ENCODE measurements around the gene GRIN2A. TPM values are rescaled to one million over a fixed set of nuclear protein-coding genes. Genes with fewer than 3 reads are reported as not detected.
A peak's percentile ranks its signal among the peaks of the same experiment; 100 is the strongest.

GRIN2A gene
- total and polyA plus RNA-seq, 5 donors from 2014 or later = not detected

DNA sequence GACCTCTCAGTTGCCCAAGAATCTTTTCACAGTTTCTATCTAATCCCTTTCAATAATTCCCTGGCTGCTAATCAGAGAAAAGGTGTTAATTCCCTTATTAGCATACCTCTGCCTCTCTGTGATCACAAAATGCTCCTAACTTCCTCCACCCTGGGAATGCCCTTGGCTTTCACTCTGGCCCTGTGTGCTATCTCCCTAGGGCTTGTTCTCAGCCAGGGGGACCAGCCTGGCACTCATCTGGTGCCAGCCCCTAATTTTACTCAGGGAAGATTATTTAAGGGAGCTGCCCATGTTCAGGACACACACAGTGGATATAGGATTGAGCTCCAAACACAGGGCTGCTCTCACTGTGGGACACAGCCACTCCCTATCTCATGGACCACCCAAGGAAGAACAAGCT is 225.2 kb downstream of the GRIN2A start:
- H3K4me3 Mint-ChIP-seq = no peak overlapping the region
- no peaks in the 10 kb centered on the region for H3K4me1 Mint-ChIP-seq
- Histone ChIP-seq H3K4me1 (ENCODE audit: control insufficient read depth, insufficient read depth, low read length, poor library complexity, severe bottlenecking) (no peaks in the 10 kb centered on the region), H3K27ac (ENCODE audit: insufficient read depth, low read length, poor library complexity, severe bottlenecking) (no peak overlapping the region), H3K4me3 (ENCODE audit: low read depth, low read length) (no peak overlapping the region), H3K36me3 (ENCODE audit: control insufficient read depth, insufficient read depth, low read length) (no peaks in the 10 kb centered on the region), H3K27me3 (ENCODE audit: control insufficient read depth, insufficient read depth, low read length) (no peaks in the 10 kb centered on the region), H3K9me3 (ENCODE audit: control insufficient read depth in 2 of 2, low read length in 2 of 2) (no peaks in the 10 kb centered on the region)
- ATAC-seq (ENCODE audit: low read depth in 2 of 2) (no peak), DNase-seq (no peak)
- H3K9me3 Mint-ChIP-seq = peaks cover 0 to 6% (median 1%) of the 10 kb centered on the region in 7 donors
- no peaks in the 10 kb centered on the region for H3K27me3 Mint-ChIP-seq
- H3K36me3 Mint-ChIP-seq = no peaks in the 10 kb centered on the region
- H3K27ac Mint-ChIP-seq = no peak overlapping the region

DNA sequence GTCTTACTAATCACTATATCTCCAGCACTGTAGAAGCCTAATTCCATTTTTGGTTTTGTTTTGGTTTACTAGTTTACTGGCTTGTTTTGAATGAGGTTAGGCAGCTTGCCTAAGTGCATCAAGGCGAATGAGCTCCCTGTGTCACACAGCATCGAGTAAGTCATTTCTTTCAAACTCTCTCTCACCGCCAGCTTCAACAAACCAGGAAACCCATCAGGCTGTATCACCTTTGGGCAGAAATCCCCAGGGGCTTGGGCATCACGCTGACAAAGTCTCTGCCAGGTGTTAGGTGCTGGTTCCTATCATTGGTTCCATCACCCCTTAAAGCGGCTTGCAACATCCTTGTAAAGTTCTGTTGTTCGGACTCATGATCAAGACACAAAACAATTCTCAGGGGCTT is 226.6 kb downstream of the GRIN2A start:
- Mint-ChIP-seq H3K36me3 (no peaks in the 10 kb centered on the region), H3K27me3 (no peaks in the 10 kb centered on the region), H3K4me1 (no peaks in the 10 kb centered on the region), H3K27ac (no peak overlapping the region), H3K9me3 (peaks cover 0 to 7% (median 1%) of the 10 kb centered on the region in 7 donors), H3K4me3 (no peak overlapping the region)
- DNase-seq (no peak), ATAC-seq (ENCODE audit: low read depth in 2 of 2) (no peak)
- no peaks in the 10 kb centered on the region for H3K27me3 ChIP-seq (ENCODE audit: control insufficient read depth, insufficient read depth, low read length)
- no peaks in the 10 kb centered on the region for H3K9me3 ChIP-seq (ENCODE audit: control insufficient read depth in 2 of 2, low read length in 2 of 2)
- no peak overlapping the region for H3K4me3 ChIP-seq (ENCODE audit: low read depth, low read length)
- H3K27ac ChIP-seq (ENCODE audit: insufficient read depth, low read length, poor library complexity, severe bottlenecking) = no peak overlapping the region
- H3K4me1 ChIP-seq (ENCODE audit: control insufficient read depth, insufficient read depth, low read length, poor library complexity, severe bottlenecking) = no peaks in the 10 kb centered on the region
- H3K36me3 ChIP-seq (ENCODE audit: control insufficient read depth, insufficient read depth, low read length) = no peaks in the 10 kb centered on the region

DNA sequence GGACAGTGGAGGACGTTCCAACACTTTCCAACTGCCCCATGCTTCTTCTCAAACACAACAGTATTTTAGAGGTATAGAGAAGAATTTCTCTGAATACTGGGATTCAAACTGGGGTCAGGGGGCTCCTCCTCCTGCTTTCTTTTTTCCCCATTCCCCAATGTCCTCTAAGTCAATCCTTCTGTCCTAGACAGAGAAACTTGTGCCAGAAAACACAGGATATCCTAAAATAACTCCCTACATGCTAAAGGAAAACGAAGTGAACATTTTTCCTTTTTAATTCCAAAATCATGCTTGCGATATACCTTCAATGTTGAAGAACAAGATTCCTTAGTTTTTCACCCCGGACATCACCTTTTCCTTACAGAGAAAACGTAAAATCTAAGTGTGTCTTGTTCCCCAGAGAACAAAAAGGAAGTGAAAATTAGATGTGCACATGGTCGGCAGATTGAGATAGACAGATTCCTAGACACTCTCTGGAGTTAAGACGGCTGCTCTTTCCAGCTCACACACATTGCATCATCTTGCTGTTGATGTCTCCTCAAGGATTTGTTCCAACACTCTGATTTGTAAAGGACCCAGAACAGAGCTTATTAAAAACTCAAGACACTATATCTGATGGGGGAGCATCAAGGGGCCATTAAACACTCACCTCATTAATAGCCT is 228.2 kb downstream of the GRIN2A start:
- H3K27me3 ChIP-seq (ENCODE audit: control insufficient read depth, insufficient read depth, low read length) = no peaks in the 10 kb centered on the region
- DNase-seq (no peak), ATAC-seq (ENCODE audit: low read depth in 2 of 2) (no peak)
- H3K27ac ChIP-seq (ENCODE audit: insufficient read depth, low read length, poor library complexity, severe bottlenecking) = no peak overlapping the region
- no peaks in the 10 kb centered on the region for H3K9me3 ChIP-seq (ENCODE audit: control insufficient read depth in 2 of 2, low read length in 2 of 2)
- H3K27ac Mint-ChIP-seq = no peak overlapping the region
- H3K36me3 ChIP-seq (ENCODE audit: control insufficient read depth, insufficient read depth, low read length) = no peaks in the 10 kb centered on the region
- H3K4me3 ChIP-seq (ENCODE audit: low read depth, low read length) = no peak overlapping the region
- H3K4me1 Mint-ChIP-seq = no peaks in the 10 kb centered on the region
- H3K4me1 ChIP-seq (ENCODE audit: control insufficient read depth, insufficient read depth, low read length, poor library complexity, severe bottlenecking) = no peaks in the 10 kb centered on the region
- no peaks in the 10 kb centered on the region for H3K36me3 Mint-ChIP-seq
- no peak overlapping the region for H3K4me3 Mint-ChIP-seq
- peaks cover 0 to 9% (median 3%) of the 10 kb centered on the region in 7 donors for H3K9me3 Mint-ChIP-seq
- no peaks in the 10 kb centered on the region for H3K27me3 Mint-ChIP-seq

DNA sequence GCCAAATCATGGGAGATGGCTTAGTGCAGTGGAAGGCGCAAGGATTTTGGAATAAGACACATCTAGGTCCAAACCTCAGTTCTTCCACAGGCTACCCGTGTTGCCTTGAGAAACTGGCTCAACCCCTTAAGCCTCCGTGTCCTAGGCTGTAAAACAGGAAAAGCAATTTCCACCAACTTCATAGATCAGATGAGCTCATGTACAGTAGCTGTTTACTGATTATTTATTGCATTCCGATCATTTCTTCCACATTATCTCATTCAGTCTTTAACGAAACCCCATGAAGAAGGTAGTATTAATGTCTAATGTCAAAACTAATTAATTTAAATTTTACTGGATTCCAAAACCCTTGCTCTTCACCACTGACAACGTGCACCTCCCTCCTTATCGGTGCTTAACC is 231.6 kb downstream of the GRIN2A start:
- Mint-ChIP-seq H3K4me3 (no peak overlapping the region), H3K36me3 (no peaks in the 10 kb centered on the region), H3K27ac (no peak overlapping the region), H3K27me3 (no peaks in the 10 kb centered on the region), H3K9me3 (peaks cover 0 to 9% (median 2%) of the 10 kb centered on the region in 7 donors), H3K4me1 (no peaks in the 10 kb centered on the region)
- DNase-seq = no peak
- Histone ChIP-seq H3K4me1 (ENCODE audit: control insufficient read depth, insufficient read depth, low read length, poor library complexity, severe bottlenecking) (no peaks in the 10 kb centered on the region), H3K36me3 (ENCODE audit: control insufficient read depth, insufficient read depth, low read length) (no peaks in the 10 kb centered on the region), H3K4me3 (ENCODE audit: low read depth, low read length) (no peak overlapping the region), H3K9me3 (ENCODE audit: control insufficient read depth in 2 of 2, low read length in 2 of 2) (no peaks in the 10 kb centered on the region), H3K27ac (ENCODE audit: insufficient read depth, low read length, poor library complexity, severe bottlenecking) (no peak overlapping the region), H3K27me3 (ENCODE audit: control insufficient read depth, insufficient read depth, low read length) (no peaks in the 10 kb centered on the region)
- no peak for ATAC-seq (ENCODE audit: low read depth in 2 of 2)

DNA sequence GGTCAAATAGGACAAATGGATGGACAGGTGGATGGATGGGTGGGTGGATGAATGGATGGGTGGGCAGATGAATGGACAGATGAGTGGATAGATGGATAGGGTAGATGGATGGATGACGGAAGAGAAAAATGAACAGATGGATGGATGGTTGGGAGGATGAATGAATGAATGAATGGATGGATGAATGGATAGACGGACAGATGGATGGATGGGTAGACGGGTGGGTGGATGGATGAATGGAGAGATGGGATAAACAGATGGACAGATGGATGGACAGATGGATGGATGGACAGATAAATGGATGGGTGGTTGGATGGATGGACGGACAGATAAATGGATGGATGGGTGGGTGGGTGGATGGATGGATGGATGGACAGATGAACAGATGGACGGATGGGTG is 232.8 kb downstream of the GRIN2A start:
- H3K9me3 ChIP-seq (ENCODE audit: control insufficient read depth in 2 of 2, low read length in 2 of 2) = no peaks in the 10 kb centered on the region
- Mint-ChIP-seq H3K27ac (no peak overlapping the region), H3K9me3 (peaks cover 0 to 10% (median 3%) of the 10 kb centered on the region in 7 donors), H3K4me3 (no peak overlapping the region), H3K36me3 (no peaks in the 10 kb centered on the region), H3K27me3 (no peaks in the 10 kb centered on the region), H3K4me1 (no peaks in the 10 kb centered on the region)
- DNase-seq (no peak), ATAC-seq (ENCODE audit: low read depth in 2 of 2) (no peak)
- H3K4me3 ChIP-seq (ENCODE audit: low read depth, low read length) = no peak overlapping the region
- no peaks in the 10 kb centered on the region for H3K36me3 ChIP-seq (ENCODE audit: control insufficient read depth, insufficient read depth, low read length)
- no peak overlapping the region for H3K27ac ChIP-seq (ENCODE audit: insufficient read depth, low read length, poor library complexity, severe bottlenecking)
- no peaks in the 10 kb centered on the region for H3K4me1 ChIP-seq (ENCODE audit: control insufficient read depth, insufficient read depth, low read length, poor library complexity, severe bottlenecking)
- no peaks in the 10 kb centered on the region for H3K27me3 ChIP-seq (ENCODE audit: control insufficient read depth, insufficient read depth, low read length)

DNA sequence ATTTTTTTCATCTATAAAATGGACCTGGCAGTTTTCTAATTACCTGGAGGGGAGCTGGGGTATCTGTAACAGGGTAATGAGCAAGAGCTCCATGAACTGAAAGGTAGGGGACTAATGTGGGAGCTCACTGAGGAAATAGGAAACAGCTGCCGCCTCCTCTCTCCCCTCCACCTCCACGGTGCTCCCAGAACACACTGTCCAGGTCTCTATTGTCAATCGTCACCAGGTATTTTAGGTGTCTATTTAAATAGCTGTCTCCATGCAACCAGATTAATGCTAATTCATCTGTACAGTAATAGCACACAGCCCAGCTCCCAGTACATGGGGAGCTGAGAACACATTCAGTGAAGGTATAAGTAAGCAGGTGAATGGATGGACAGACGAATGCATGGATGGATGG is 233.3 kb downstream of the GRIN2A start:
- peaks cover 0 to 10% (median 5%) of the 10 kb centered on the region in 7 donors for H3K9me3 Mint-ChIP-seq
- no peak overlapping the region for H3K4me3 Mint-ChIP-seq
- H3K27me3 Mint-ChIP-seq = no peaks in the 10 kb centered on the region
- Histone ChIP-seq H3K4me1 (ENCODE audit: control insufficient read depth, insufficient read depth, low read length, poor library complexity, severe bottlenecking) (no peaks in the 10 kb centered on the region), H3K27ac (ENCODE audit: insufficient read depth, low read length, poor library complexity, severe bottlenecking) (no peak overlapping the region), H3K36me3 (ENCODE audit: control insufficient read depth, insufficient read depth, low read length) (no peaks in the 10 kb centered on the region), H3K4me3 (ENCODE audit: low read depth, low read length) (no peak overlapping the region), H3K9me3 (ENCODE audit: control insufficient read depth in 2 of 2, low read length in 2 of 2) (no peaks in the 10 kb centered on the region), H3K27me3 (ENCODE audit: control insufficient read depth, insufficient read depth, low read length) (no peaks in the 10 kb centered on the region)
- H3K4me1 Mint-ChIP-seq = no peaks in the 10 kb centered on the region
- H3K36me3 Mint-ChIP-seq = no peaks in the 10 kb centered on the region
- no peak for ATAC-seq (ENCODE audit: low read depth in 2 of 2)
- DNase-seq = no peak
- no peak overlapping the region for H3K27ac Mint-ChIP-seq

DNA sequence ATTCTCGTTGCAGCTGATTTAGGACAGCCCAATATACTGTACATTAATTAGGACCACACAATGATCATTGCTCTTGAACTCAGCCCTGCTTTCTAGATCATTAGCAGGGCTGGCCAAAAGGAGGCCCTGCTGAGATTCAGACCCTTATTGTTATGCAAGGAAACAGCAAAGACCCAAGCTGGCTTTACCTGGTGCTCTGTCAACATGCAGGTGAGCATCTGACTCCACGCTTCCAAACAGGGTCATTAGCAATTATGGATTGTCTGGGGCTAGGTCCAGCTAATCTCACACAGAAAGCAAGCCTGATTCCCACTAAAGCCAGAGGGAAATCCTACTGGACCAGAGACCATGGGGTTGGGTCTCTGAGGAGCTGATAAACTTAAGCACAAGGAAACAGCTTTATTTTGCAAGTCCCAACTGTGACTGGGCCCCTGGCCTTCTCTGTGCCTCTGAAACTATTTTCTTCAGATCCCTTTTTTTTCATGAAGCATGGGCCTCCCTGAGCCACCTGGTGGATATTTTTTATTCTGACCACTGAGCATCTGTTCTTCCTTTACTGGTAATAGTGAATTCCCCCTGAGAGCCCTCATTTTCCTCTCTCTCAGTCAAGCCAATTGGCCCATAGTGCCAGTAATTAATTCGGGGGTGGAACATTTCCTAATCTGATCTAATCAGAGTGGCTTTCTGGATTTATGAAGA is 236.1 kb downstream of the GRIN2A start:
- Mint-ChIP-seq H3K4me1 (no peaks in the 10 kb centered on the region), H3K9me3 (peaks cover 0 to 5% (median 2%) of the 10 kb centered on the region in 7 donors), H3K27me3 (no peaks in the 10 kb centered on the region), H3K4me3 (peak overlapping the region in 1 of 4 donors; percentile 27), H3K36me3 (no peaks in the 10 kb centered on the region), H3K27ac (no peak overlapping the region)
- H3K4me3 ChIP-seq (ENCODE audit: low read depth, low read length) = no peak overlapping the region
- ATAC-seq (ENCODE audit: low read depth in 2 of 2) (no peak), DNase-seq (no peak)
- H3K36me3 ChIP-seq (ENCODE audit: control insufficient read depth, insufficient read depth, low read length) = no peaks in the 10 kb centered on the region
- H3K9me3 ChIP-seq (ENCODE audit: control insufficient read depth in 2 of 2, low read length in 2 of 2) = no peaks in the 10 kb centered on the region
- no peaks in the 10 kb centered on the region for H3K27me3 ChIP-seq (ENCODE audit: control insufficient read depth, insufficient read depth, low read length)
- no peak overlapping the region for H3K27ac ChIP-seq (ENCODE audit: insufficient read depth, low read length, poor library complexity, severe bottlenecking)
- no peaks in the 10 kb centered on the region for H3K4me1 ChIP-seq (ENCODE audit: control insufficient read depth, insufficient read depth, low read length, poor library complexity, severe bottlenecking)

DNA sequence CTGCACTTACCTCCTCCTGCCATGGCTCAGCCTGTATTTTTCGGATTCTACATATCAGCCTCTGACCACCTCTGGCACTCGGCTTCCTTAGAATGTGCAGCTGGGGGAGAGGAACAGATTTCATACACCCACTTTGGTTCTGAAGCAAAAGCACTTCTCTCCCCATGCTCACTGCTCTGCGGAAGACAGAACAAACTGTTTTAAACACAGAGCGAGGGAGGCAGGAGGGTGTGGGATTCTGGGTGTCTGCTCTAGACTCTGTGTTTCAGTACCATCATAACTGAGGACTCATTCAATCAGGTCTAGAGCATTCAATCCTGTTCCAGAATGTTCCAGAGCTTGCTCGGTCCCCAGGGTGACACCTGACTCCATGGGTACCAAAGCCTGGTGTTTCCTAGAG is 239.1 kb downstream of the GRIN2A start:
- H3K27ac Mint-ChIP-seq = no peak overlapping the region
- H3K9me3 Mint-ChIP-seq = peaks cover 0 to 5% (median 2%) of the 10 kb centered on the region in 7 donors
- Histone ChIP-seq H3K4me1 (ENCODE audit: control insufficient read depth, insufficient read depth, low read length, poor library complexity, severe bottlenecking) (no peaks in the 10 kb centered on the region), H3K27me3 (ENCODE audit: control insufficient read depth, insufficient read depth, low read length) (no peaks in the 10 kb centered on the region), H3K27ac (ENCODE audit: insufficient read depth, low read length, poor library complexity, severe bottlenecking) (no peak overlapping the region), H3K36me3 (ENCODE audit: control insufficient read depth, insufficient read depth, low read length) (no peaks in the 10 kb centered on the region), H3K4me3 (ENCODE audit: low read depth, low read length) (no peak overlapping the region), H3K9me3 (ENCODE audit: control insufficient read depth in 2 of 2, low read length in 2 of 2) (no peaks in the 10 kb centered on the region)
- no peak overlapping the region for H3K4me3 Mint-ChIP-seq
- H3K36me3 Mint-ChIP-seq = no peaks in the 10 kb centered on the region
- H3K27me3 Mint-ChIP-seq = no peaks in the 10 kb centered on the region
- H3K4me1 Mint-ChIP-seq = no peaks in the 10 kb centered on the region
- ATAC-seq (ENCODE audit: low read depth in 2 of 2) (no peak), DNase-seq (no peak)
